ENCODE data around the gene SSB. TPM values are rescaled to one million over a fixed set of nuclear protein-coding genes. Genes with fewer than 3 reads are reported as not detected.
"Not testable (repeated sequence)": the region's sequence is repeated elsewhere in the genome, so short reads cannot be mapped to it uniquely, and the experiment has no call there.

Gene SSB
- total RNA-seq (100 to 1,000 TPM; 101 to 113 TPM), polyA plus RNA-seq (153 TPM)

DNA sequence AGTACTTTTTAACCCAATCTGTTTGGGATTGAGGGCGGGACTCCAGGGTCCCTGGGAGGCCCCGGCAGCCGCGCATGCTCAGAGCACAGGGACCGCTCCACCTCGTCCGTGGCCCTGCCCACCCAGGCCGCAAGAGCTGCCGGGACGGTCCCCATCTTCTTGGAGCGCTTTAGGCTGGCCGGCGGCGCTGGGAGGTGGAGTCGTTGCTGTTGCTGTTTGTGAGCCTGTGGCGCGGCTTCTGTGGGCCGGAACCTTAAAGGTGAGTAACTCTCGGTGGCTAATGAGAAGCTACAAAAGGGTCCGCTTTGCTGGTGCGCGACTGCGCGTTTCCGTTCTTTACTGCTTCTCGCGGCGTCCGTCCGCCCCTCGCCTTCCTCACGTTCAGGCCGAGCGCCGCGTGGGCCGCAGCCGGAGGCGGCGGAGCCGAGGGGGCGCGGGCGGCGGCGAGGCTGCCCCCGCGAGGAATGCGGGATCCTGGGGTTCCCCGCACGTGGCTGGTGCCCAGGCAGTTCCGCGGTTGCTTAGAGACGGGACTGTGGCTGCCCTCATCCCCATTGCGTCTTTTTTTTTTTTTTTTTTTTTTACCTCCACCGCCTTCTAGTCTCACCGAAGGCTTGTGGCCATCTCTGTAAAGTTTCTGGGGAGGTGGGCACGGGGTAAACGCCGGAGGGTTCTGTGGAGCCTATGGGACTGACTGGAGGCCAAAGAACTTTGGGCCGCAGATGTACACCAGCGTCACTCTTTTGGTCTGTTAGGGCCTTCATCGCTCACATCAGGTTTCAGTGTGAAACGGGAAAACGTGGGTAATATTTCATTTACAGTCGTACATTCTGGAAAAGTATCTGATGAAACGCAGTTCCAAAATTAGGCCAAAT lies at the start of gene SSB:
Gene SSB (plus strand): TSS at position 154 of the 875 bp plus-strand sequence. CDS start 2,090 bp downstream, outside the sequence.
- peak within 1 kb of the TSS; percentile 81 for H3K4me3 ChIP-seq (ENCODE audit: low read length)
- POLR2A ChIA-PET: interaction anchor here (0.8 to 2.1 kb wide), 6 partner anchors 10 to 226 kb away, joined by 4 to 15 read pairs (median 9); partner anchors contain the start of genes FASTKD1, METTL5, PPIG and UBR3

DNA sequence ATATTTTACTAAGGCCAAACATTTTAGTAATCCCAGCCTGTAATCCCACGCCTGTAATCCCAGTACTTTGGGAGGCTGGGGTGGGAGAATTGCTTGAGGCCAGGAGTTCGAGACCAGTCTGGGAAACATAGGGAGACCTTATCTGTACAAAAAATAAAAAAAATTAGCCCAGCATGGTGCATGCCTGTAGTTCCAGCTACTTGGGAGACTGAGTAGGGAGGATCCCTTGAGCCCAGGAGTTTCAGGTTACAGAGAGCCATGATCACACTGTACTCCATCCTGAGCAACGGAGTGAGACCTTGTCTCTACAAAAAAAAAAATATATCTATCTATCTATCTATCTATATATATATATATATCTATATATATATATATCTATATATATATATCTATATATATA lies 45.9 kb upstream of the SSB start:
- no peaks in the 10 kb centered on the region for H3K4me1 Mint-ChIP-seq
- peaks cover 0 to 7% of the 10 kb centered on the region in 2 donors for H3K27me3 Mint-ChIP-seq
- no peaks in the 10 kb centered on the region for H3K9me3 Mint-ChIP-seq
- H3K36me3 Mint-ChIP-seq: no peaks in the 10 kb centered on the region
- Histone ChIP-seq H3K27ac (ENCODE audit: low read depth, low read length) (no peak overlapping the region), H3K4me1 (ENCODE audit: insufficient read depth, low read length) (no peaks in the 10 kb centered on the region), H3K36me3 (ENCODE audit: insufficient read depth, low read length) (no peaks in the 10 kb centered on the region), H3K4me3 (ENCODE audit: low read length) (no peak overlapping the region), H3K9me3 (ENCODE audit: low read length) (no peaks in the 10 kb centered on the region), H3K27me3 (ENCODE audit: insufficient read depth, low read length, poor library complexity, severe bottlenecking) (no peaks in the 10 kb centered on the region)
- POLR2A ChIA-PET: no interaction called here
- H3K4me3 Mint-ChIP-seq: no peak overlapping the region
- CTCF ChIA-PET: no interaction called here
- DNase-seq: no peak
- H3K27ac Mint-ChIP-seq: no peak overlapping the region

More for the DNA sequence above, at the start of gene SSB:
- peaks cover 27% of the 10 kb centered on the region for H3K4me1 ChIP-seq (ENCODE audit: insufficient read depth, low read length)
- Mint-ChIP-seq H3K4me1 (peaks cover 34 to 52% (median 46%) of the 10 kb centered on the region in 3 donors), H3K4me3 (peak within 1 kb of the TSS; percentile 84 to 98 (median 91)), H3K27ac (peak within 1 kb of the TSS; percentile 89 to 99 (median 98)), H3K36me3 (peaks cover 0 to 28% (median 6%) of the 10 kb centered on the region in 3 donors), H3K27me3 (no peaks in the 10 kb centered on the region), H3K9me3 (no peaks in the 10 kb centered on the region)
- CTCF ChIA-PET: interaction anchor here (1.0 to 1.6 kb wide), 3 partner anchors 26 to 271 kb away, joined by 3 read pairs; partner anchors contain the start of genes METTL5 and UBR3
- peak; percentile 86 to 96 (median 89) for DNase-seq
- no peaks in the 10 kb centered on the region for H3K27me3 ChIP-seq (ENCODE audit: insufficient read depth, low read length, poor library complexity, severe bottlenecking)
- H3K36me3 ChIP-seq (ENCODE audit: insufficient read depth, low read length): peaks cover 9% of the 10 kb centered on the region
- H3K9me3 ChIP-seq (ENCODE audit: low read length): no peaks in the 10 kb centered on the region
- H3K27ac ChIP-seq (ENCODE audit: low read depth, low read length): peak within 1 kb of the TSS; percentile 96

GRCh38 chr2:169755083-169755870 lies 43.4 kb upstream of the SSB start:
- H3K9me3 Mint-ChIP-seq: no peaks in the 10 kb centered on the region
- peaks cover 0 to under 1% (median 0%) of the 10 kb centered on the region in 3 donors for H3K4me1 Mint-ChIP-seq
- H3K36me3 ChIP-seq (ENCODE audit: insufficient read depth, low read length): no peaks in the 10 kb centered on the region
- H3K27me3 ChIP-seq (ENCODE audit: insufficient read depth, low read length, poor library complexity, severe bottlenecking): no peaks in the 10 kb centered on the region
- H3K36me3 Mint-ChIP-seq: no peaks in the 10 kb centered on the region
- H3K27ac Mint-ChIP-seq: no peak overlapping the region
- peaks cover 0 to 11% of the 10 kb centered on the region in 2 donors for H3K27me3 Mint-ChIP-seq
- H3K9me3 ChIP-seq (ENCODE audit: low read length): no peaks in the 10 kb centered on the region
- no peak overlapping the region for H3K27ac ChIP-seq (ENCODE audit: low read depth, low read length)
- no peak overlapping the region for H3K4me3 ChIP-seq (ENCODE audit: low read length)
- no peak overlapping the region for H3K4me3 Mint-ChIP-seq
- no peaks in the 10 kb centered on the region for H3K4me1 ChIP-seq (ENCODE audit: insufficient read depth, low read length)
- ChIA-PET POLR2A (no interaction called here), CTCF (no interaction called here)
- DNase-seq: no peak

DNA sequence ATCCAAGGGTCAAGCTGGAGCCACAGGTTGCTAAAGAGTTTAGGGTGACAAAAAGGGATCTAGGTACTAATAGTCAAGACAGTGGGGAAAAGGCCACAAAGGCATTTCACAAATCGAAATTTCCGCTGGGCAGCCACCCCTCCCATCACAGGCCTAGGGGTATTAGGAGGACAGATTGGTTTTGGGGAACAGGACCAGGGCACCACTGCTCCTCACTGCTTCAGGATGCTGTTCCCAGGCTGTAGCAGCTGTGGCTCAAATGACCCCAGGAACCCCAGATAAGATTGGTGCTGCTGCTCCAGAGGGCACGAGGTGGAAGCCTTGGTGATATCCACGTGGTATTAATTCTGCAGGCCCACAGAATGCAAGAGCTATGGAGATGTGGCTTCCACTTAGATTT lies 42.3 kb upstream of the SSB start:
- no peak overlapping the region for H3K4me3 Mint-ChIP-seq

GRCh38 chr2:169757356-169757755 lies 41.3 kb upstream of the SSB start:
- H3K9me3 Mint-ChIP-seq: no peaks in the 10 kb centered on the region
- H3K36me3 Mint-ChIP-seq: no peaks in the 10 kb centered on the region
- no peak for DNase-seq
- no peak overlapping the region for H3K4me3 Mint-ChIP-seq
- H3K4me1 Mint-ChIP-seq: peaks cover 12 to 17% (median 16%) of the 10 kb centered on the region in 3 donors
- H3K27ac Mint-ChIP-seq: no peak overlapping the region
- H3K4me1 ChIP-seq (ENCODE audit: insufficient read depth, low read length): no peaks in the 10 kb centered on the region
- ChIA-PET POLR2A (no interaction called here), CTCF (no interaction called here)
- peaks cover 0 to 11% of the 10 kb centered on the region in 2 donors for H3K27me3 Mint-ChIP-seq
- H3K27ac ChIP-seq (ENCODE audit: low read depth, low read length): no peak overlapping the region
- no peaks in the 10 kb centered on the region for H3K9me3 ChIP-seq (ENCODE audit: low read length)
- H3K4me3 ChIP-seq (ENCODE audit: low read length): no peak overlapping the region
- no peaks in the 10 kb centered on the region for H3K36me3 ChIP-seq (ENCODE audit: insufficient read depth, low read length)
- H3K27me3 ChIP-seq (ENCODE audit: insufficient read depth, low read length, poor library complexity, severe bottlenecking): no peaks in the 10 kb centered on the region

More for the DNA sequence above, 42.3 kb upstream of the SSB start:
- no peak overlapping the region for H3K27ac ChIP-seq (ENCODE audit: low read depth, low read length)
- H3K36me3 ChIP-seq (ENCODE audit: insufficient read depth, low read length): no peaks in the 10 kb centered on the region
- Mint-ChIP-seq H3K27me3 (peaks cover 0 to 11% of the 10 kb centered on the region in 2 donors), H3K4me1 (peaks cover 2 to 7% (median 5%) of the 10 kb centered on the region in 3 donors), H3K9me3 (no peaks in the 10 kb centered on the region), H3K27ac (no peak overlapping the region), H3K36me3 (no peaks in the 10 kb centered on the region)
- POLR2A ChIA-PET: no interaction called here
- no peaks in the 10 kb centered on the region for H3K4me1 ChIP-seq (ENCODE audit: insufficient read depth, low read length)
- H3K27me3 ChIP-seq (ENCODE audit: insufficient read depth, low read length, poor library complexity, severe bottlenecking): no peaks in the 10 kb centered on the region
- H3K9me3 ChIP-seq (ENCODE audit: low read length): no peaks in the 10 kb centered on the region
- CTCF ChIA-PET: no interaction called here
- no peak for DNase-seq
- no peak overlapping the region for H3K4me3 ChIP-seq (ENCODE audit: low read length)

GRCh38 chr2:169757778-169758177 lies 40.9 kb upstream of the SSB start:
- Mint-ChIP-seq H3K27me3 (peaks cover 0 to 11% of the 10 kb centered on the region in 2 donors), H3K9me3 (no peaks in the 10 kb centered on the region), H3K4me3 (no peak overlapping the region), H3K4me1 (peaks cover 14 to 19% (median 18%) of the 10 kb centered on the region in 3 donors), H3K36me3 (no peaks in the 10 kb centered on the region), H3K27ac (no peak overlapping the region)
- Histone ChIP-seq H3K9me3 (ENCODE audit: low read length) (no peaks in the 10 kb centered on the region), H3K4me1 (ENCODE audit: insufficient read depth, low read length) (no peaks in the 10 kb centered on the region), H3K4me3 (ENCODE audit: low read length) (no peak overlapping the region), H3K36me3 (ENCODE audit: insufficient read depth, low read length) (no peaks in the 10 kb centered on the region), H3K27ac (ENCODE audit: low read depth, low read length) (no peak overlapping the region), H3K27me3 (ENCODE audit: insufficient read depth, low read length, poor library complexity, severe bottlenecking) (no peaks in the 10 kb centered on the region)
- ChIA-PET POLR2A (no interaction called here), CTCF (no interaction called here)
- DNase-seq: no peak

- no peaks in the 10 kb centered on the region for H3K27me3 ChIP-seq (ENCODE audit: insufficient read depth, low read length, poor library complexity, severe bottlenecking)
- H3K4me3 ChIP-seq (ENCODE audit: low read length): no peak overlapping the region
- H3K27ac Mint-ChIP-seq: no peak overlapping the region
- H3K36me3 ChIP-seq (ENCODE audit: insufficient read depth, low read length): no peaks in the 10 kb centered on the region
- POLR2A ChIA-PET: no interaction called here
- no peaks in the 10 kb centered on the region for H3K9me3 ChIP-seq (ENCODE audit: low read length)
- no peak overlapping the region for H3K27ac ChIP-seq (ENCODE audit: low read depth, low read length)
- peaks cover 0 to 12% of the 10 kb centered on the region in 2 donors for H3K27me3 Mint-ChIP-seq
- no peaks in the 10 kb centered on the region for H3K4me1 ChIP-seq (ENCODE audit: insufficient read depth, low read length)
- H3K4me1 Mint-ChIP-seq: peaks cover 14 to 23% (median 21%) of the 10 kb centered on the region in 3 donors
- no peak overlapping the region for H3K4me3 Mint-ChIP-seq
- H3K9me3 Mint-ChIP-seq: no peaks in the 10 kb centered on the region
- DNase-seq: no peak
- no peaks in the 10 kb centered on the region for H3K36me3 Mint-ChIP-seq
- CTCF ChIA-PET: no interaction called here
Observed at GRCh38 chr2:169759987-169760386, 38.7 kb upstream of the SSB start.

- H3K27me3 Mint-ChIP-seq: peaks cover 0 to 11% of the 10 kb centered on the region in 2 donors
- H3K4me3 Mint-ChIP-seq; H3K27ac ChIP-seq (ENCODE audit: low read depth, low read length); DNase-seq; H3K36me3 Mint-ChIP-seq; H3K4me3 ChIP-seq (ENCODE audit: low read length); H3K4me1 ChIP-seq (ENCODE audit: insufficient read depth, low read length); H3K9me3 Mint-ChIP-seq; H3K36me3 ChIP-seq (ENCODE audit: insufficient read depth, low read length); H3K27ac Mint-ChIP-seq; H3K27me3 ChIP-seq (ENCODE audit: insufficient read depth, low read length, poor library complexity, severe bottlenecking); H3K9me3 ChIP-seq (ENCODE audit: low read length); POLR2A ChIA-PET: not testable (repeated sequence)
- CTCF ChIA-PET: interaction anchor here (0.6 to 1.8 kb wide), 2 partner anchors 21 to 52 kb away, joined by 3 read pairs; no protein-coding TSS in a partner anchor
- peaks cover 14 to 23% (median 21%) of the 10 kb centered on the region in 3 donors for H3K4me1 Mint-ChIP-seq
Observed at GRCh38 chr2:169760798-169761197, 37.9 kb upstream of the SSB start.

Measured in CD8-positive, alpha-beta memory T cell (primary cell).